ENCODE measurements around the gene ITGBL1.
A peak's percentile ranks its signal among the peaks of the same experiment; 100 is the strongest.

Gene ITGBL1

DNA sequence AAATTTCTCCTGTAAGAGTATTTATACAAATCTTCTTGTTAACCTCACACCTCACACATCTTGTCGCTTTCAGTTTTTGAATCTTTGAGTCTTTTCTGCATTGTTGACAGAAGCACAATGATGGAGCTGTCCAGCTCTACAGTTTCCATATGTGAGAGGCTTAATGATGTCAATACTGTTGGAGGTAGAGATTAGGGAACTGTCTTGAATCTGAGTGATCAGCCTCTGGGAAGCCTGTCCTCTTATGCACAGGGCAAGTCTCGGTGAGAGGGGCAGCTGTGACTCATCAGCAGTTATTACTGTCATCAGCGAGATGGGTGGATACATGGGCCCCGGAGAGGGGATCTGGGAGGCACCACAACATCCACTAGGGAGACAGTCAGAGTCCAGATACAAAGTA is 4.6 kb upstream of the ITGBL1 start:
- Histone ChIP-seq H2BK15ac (ENCODE audit: low read depth, poor library complexity, severe bottlenecking) (no peak overlapping the region), H4K91ac (ENCODE audit: low read length) (no peak overlapping the region), H2BK120ac (ENCODE audit: low read depth, low read length) (no peak overlapping the region), H3K79me1 (replicated peaks; ENCODE audit: low read length, poor library complexity, severe bottlenecking) (no peaks in the 10 kb centered on the region), H3K23ac (ENCODE audit: low read length in 2 of 2) (no peak overlapping the region), H2AK5ac (ENCODE audit: low read length, severe bottlenecking) (no peak overlapping the region), H2BK12ac (ENCODE audit: low read length in 2 of 2) (no peak overlapping the region), H2BK5ac (ENCODE audit: low read depth, low read length, poor library complexity, severe bottlenecking) (no peak overlapping the region), H3K27me3 (ENCODE audit: control insufficient read depth in 1 of 2, insufficient read depth in 1 of 2, low read length in 2 of 2) (no peaks in the 10 kb centered on the region), H3K18ac (ENCODE audit: low read depth in 1 of 2, low read length in 2 of 2) (no peak overlapping the region), H3K27ac (ENCODE audit: low read length, poor library complexity, severe bottlenecking) (no peak overlapping the region), H3K4ac (ENCODE audit: low read depth in 1 of 2, low read length in 2 of 2) (no peak overlapping the region), H2AFZ (ENCODE audit: low read depth, low read length) (no peak overlapping the region), H3K4me1 (ENCODE audit: control insufficient read depth, insufficient read depth, low read depth, low read length) (peaks cover 9% of the 10 kb centered on the region), H3K36me3 (ENCODE audit: control insufficient read depth in 1 of 2, insufficient read depth in 2 of 2, low read depth in 1 of 2, low read length in 2 of 2) (no peaks in the 10 kb centered on the region), H3K4me2 (ENCODE audit: low read length, poor library complexity, severe bottlenecking) (no peak overlapping the region), H3K9ac (ENCODE audit: low read length) (no peak overlapping the region), H3K14ac (ENCODE audit: low read length in 2 of 2) (no peak overlapping the region), H4K8ac (ENCODE audit: low read length) (no peak overlapping the region), H3K9me3 (ENCODE audit: control insufficient read depth, low read length) (no peaks in the 10 kb centered on the region), H3K4me3 (ENCODE audit: insufficient read depth in 1 of 2, low read depth in 1 of 2, low read length in 2 of 2) (no peak overlapping the region)
- DNase-seq: peak; percentile 50
- WGBS: 24% methylated on average over 3 of the region's 4 CpGs

DNA sequence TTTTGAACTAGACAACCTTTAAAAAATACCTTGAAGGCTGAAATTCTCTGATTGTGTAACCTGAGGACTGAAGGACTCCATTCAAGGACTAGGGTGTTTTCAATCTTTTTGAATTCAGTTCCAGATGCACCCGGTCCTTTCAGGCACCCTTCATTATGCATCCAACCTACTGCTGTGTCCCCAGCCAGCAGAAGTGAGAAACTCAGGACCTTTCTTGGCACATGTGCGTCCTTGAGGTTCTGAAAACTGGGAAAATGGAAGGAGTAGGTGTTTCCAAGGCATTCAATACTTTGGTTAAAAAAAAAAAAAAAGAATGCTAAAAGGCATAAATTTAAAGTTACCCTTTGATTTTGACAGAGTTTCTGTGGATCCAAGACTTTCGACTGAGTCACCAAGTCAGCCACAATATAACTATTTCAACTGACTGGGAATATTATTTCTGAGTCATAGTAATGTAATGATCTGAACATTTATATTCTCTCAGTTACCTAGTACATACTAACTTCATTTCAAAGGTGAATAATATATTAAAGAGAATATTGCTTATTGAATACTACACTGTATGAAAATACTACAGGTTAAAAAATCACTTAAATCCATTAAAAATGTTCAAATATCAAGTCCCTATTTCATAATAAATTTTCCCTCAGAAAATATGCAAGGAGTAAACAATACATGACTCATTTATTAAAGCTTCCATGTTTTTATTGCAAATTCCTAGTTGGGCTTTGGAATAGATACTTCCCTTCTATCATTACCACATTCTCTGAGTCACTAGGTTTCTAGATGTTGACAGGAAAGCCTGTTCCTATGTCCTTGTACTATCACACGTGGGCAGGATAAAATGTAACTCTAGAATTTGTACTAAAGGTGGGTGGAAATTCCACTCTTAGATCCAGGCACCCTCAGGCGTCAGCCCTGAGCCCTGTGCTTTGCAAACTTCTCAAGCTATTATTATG is 2.4 kb upstream of the ITGBL1 start:
- Histone ChIP-seq H2AFZ (ENCODE audit: low read depth, low read length) (no peak overlapping the region), H2AK5ac (ENCODE audit: low read length, severe bottlenecking) (no peak overlapping the region), H3K23ac (ENCODE audit: low read length in 2 of 2) (no peak overlapping the region), H4K91ac (ENCODE audit: low read length) (no peak overlapping the region), H2BK120ac (ENCODE audit: low read depth, low read length) (no peak overlapping the region), H3K4ac (ENCODE audit: low read depth in 1 of 2, low read length in 2 of 2) (no peak overlapping the region), H2BK12ac (ENCODE audit: low read length in 2 of 2) (no peak overlapping the region), H3K9ac (ENCODE audit: low read length) (peak overlapping the region; percentile 11), H3K4me1 (ENCODE audit: control insufficient read depth, insufficient read depth, low read depth, low read length) (peaks cover 16% of the 10 kb centered on the region), H4K8ac (ENCODE audit: low read length) (no peak overlapping the region), H3K4me3 (ENCODE audit: insufficient read depth in 1 of 2, low read depth in 1 of 2, low read length in 2 of 2) (peak overlapping the region in 1 of 2 experiments; percentile 2), H3K36me3 (ENCODE audit: control insufficient read depth in 1 of 2, insufficient read depth in 2 of 2, low read depth in 1 of 2, low read length in 2 of 2) (no peaks in the 10 kb centered on the region), H3K18ac (ENCODE audit: low read depth in 1 of 2, low read length in 2 of 2) (peak overlapping the region in 1 of 2 experiments; percentile 5), H2BK5ac (ENCODE audit: low read depth, low read length, poor library complexity, severe bottlenecking) (no peak overlapping the region), H3K4me2 (ENCODE audit: low read length, poor library complexity, severe bottlenecking) (peak overlapping the region; percentile 16), H2BK15ac (ENCODE audit: low read depth, poor library complexity, severe bottlenecking) (no peak overlapping the region), H3K79me1 (replicated peaks; ENCODE audit: low read length, poor library complexity, severe bottlenecking) (no peaks in the 10 kb centered on the region), H3K27me3 (ENCODE audit: control insufficient read depth in 1 of 2, insufficient read depth in 1 of 2, low read length in 2 of 2) (no peaks in the 10 kb centered on the region), H3K27ac (ENCODE audit: low read length, poor library complexity, severe bottlenecking) (peak overlapping the region; percentile 80), H3K14ac (ENCODE audit: low read length in 2 of 2) (no peak overlapping the region), H3K9me3 (ENCODE audit: control insufficient read depth, low read length) (no peaks in the 10 kb centered on the region)
- peak; percentile 83 for DNase-seq
- 8% methylated on average over 4 of the region's 5 CpGs for WGBS

DNA sequence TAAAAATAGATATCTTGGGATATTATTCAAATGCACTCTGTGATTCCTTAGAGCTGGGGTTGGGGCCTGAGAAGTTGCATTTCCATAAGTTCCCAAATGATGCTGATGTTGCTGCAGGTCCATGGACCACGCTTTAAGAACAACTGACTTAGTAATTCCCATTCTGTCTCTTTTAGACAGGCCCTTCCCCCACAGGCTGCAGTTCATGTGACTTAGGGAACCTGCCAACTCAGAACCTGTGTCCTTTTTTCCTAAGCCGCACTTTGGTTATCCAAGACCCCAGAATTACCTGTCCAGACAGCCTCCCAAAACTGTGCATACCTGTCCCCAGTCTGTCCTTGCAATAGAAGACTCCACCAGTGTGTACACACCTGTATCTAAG is 1.7 kb upstream of the ITGBL1 start:
- no peak overlapping the region for H2BK120ac ChIP-seq (ENCODE audit: low read depth, low read length)

DNA sequence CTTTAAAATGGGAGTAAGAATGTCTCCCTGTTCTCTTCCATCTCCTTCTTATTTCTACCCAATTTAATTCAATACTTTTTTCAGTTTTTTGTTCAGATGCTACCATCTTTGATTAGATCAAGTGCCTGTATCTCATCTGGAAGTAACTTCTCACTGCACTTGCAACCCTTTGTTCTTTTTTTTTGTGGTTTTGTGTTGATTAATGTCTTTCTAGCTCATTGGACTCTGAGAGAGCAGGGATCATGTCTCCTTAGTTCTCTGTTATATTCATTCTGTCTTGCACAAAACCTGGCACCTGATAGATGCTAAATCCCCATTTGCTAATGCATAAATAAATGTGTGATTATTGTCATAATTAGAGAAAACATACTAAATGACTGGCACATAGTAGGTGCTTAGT is 834 bp upstream of the ITGBL1 start:
- Histone ChIP-seq H2BK5ac (ENCODE audit: low read depth, low read length, poor library complexity, severe bottlenecking) (no peak overlapping the region), H4K91ac (ENCODE audit: low read length) (no peak overlapping the region), H4K8ac (ENCODE audit: low read length) (no peak overlapping the region), H2AFZ (ENCODE audit: low read depth, low read length) (no peak overlapping the region), H2BK12ac (ENCODE audit: low read length in 2 of 2) (no peak overlapping the region), H3K4ac (ENCODE audit: low read depth in 1 of 2, low read length in 2 of 2) (no peak overlapping the region), H2BK15ac (ENCODE audit: low read depth, poor library complexity, severe bottlenecking) (no peak overlapping the region), H3K23ac (ENCODE audit: low read length in 2 of 2) (no peak overlapping the region), H2BK120ac (ENCODE audit: low read depth, low read length) (no peak overlapping the region), H3K18ac (ENCODE audit: low read depth in 1 of 2, low read length in 2 of 2) (no peak overlapping the region), H3K79me1 (replicated peaks; ENCODE audit: low read length, poor library complexity, severe bottlenecking) (no peaks in the 10 kb centered on the region), H3K14ac (ENCODE audit: low read length in 2 of 2) (no peak overlapping the region), H3K4me3 (ENCODE audit: insufficient read depth in 1 of 2, low read depth in 1 of 2, low read length in 2 of 2) (no peak overlapping the region), H3K27ac (ENCODE audit: low read length, poor library complexity, severe bottlenecking) (no peak overlapping the region), H3K9ac (ENCODE audit: low read length) (peak overlapping the region; percentile 91), H3K4me2 (ENCODE audit: low read length, poor library complexity, severe bottlenecking) (no peak overlapping the region), H3K4me1 (ENCODE audit: control insufficient read depth, insufficient read depth, low read depth, low read length) (peaks cover 19% of the 10 kb centered on the region), H3K27me3 (ENCODE audit: control insufficient read depth in 1 of 2, insufficient read depth in 1 of 2, low read length in 2 of 2) (no peaks in the 10 kb centered on the region), H2AK5ac (ENCODE audit: low read length, severe bottlenecking) (no peak overlapping the region), H3K9me3 (ENCODE audit: control insufficient read depth, low read length) (no peaks in the 10 kb centered on the region), H3K36me3 (ENCODE audit: control insufficient read depth in 1 of 2, insufficient read depth in 2 of 2, low read depth in 1 of 2, low read length in 2 of 2) (no peaks in the 10 kb centered on the region)
- no peak for DNase-seq

More for the DNA sequence above, 1.7 kb upstream of the ITGBL1 start:
- Histone ChIP-seq H3K4me2 (ENCODE audit: low read length, poor library complexity, severe bottlenecking) (peak overlapping the region; percentile 16), H3K27me3 (ENCODE audit: control insufficient read depth in 1 of 2, insufficient read depth in 1 of 2, low read length in 2 of 2) (no peaks in the 10 kb centered on the region), H3K9ac (ENCODE audit: low read length) (no peak overlapping the region), H3K14ac (ENCODE audit: low read length in 2 of 2) (no peak overlapping the region), H3K4me1 (ENCODE audit: control insufficient read depth, insufficient read depth, low read depth, low read length) (peaks cover 17% of the 10 kb centered on the region), H2BK15ac (ENCODE audit: low read depth, poor library complexity, severe bottlenecking) (no peak overlapping the region), H3K27ac (ENCODE audit: low read length, poor library complexity, severe bottlenecking) (peak overlapping the region; percentile 80), H3K23ac (ENCODE audit: low read length in 2 of 2) (no peak overlapping the region), H4K91ac (ENCODE audit: low read length) (no peak overlapping the region), H4K8ac (ENCODE audit: low read length) (no peak overlapping the region), H3K79me1 (replicated peaks; ENCODE audit: low read length, poor library complexity, severe bottlenecking) (no peaks in the 10 kb centered on the region), H2AK5ac (ENCODE audit: low read length, severe bottlenecking) (peak overlapping the region; percentile 75), H3K9me3 (ENCODE audit: control insufficient read depth, low read length) (no peaks in the 10 kb centered on the region), H3K4ac (ENCODE audit: low read depth in 1 of 2, low read length in 2 of 2) (no peak overlapping the region), H3K36me3 (ENCODE audit: control insufficient read depth in 1 of 2, insufficient read depth in 2 of 2, low read depth in 1 of 2, low read length in 2 of 2) (no peaks in the 10 kb centered on the region), H2AFZ (ENCODE audit: low read depth, low read length) (no peak overlapping the region), H2BK5ac (ENCODE audit: low read depth, low read length, poor library complexity, severe bottlenecking) (no peak overlapping the region), H3K4me3 (ENCODE audit: insufficient read depth in 1 of 2, low read depth in 1 of 2, low read length in 2 of 2) (peak overlapping the region in 1 of 2 experiments; percentile 2), H2BK12ac (ENCODE audit: low read length in 2 of 2) (peak overlapping the region in 1 of 2 experiments; percentile 15), H3K18ac (ENCODE audit: low read depth in 1 of 2, low read length in 2 of 2) (peak overlapping the region in 1 of 2 experiments; percentile 56)
- no peak for DNase-seq
- 87% methylated on average over 2 of the region's 2 CpGs for WGBS
